Globus pallidus (tissue), 1 donor: ENCODE measurements around the gene TTC28.
"Not testable (repeated sequence)": the region's sequence is repeated elsewhere in the genome, so short reads cannot be mapped to it uniquely, and the experiment has no call there.

Experiments
- DNase-seq: peaks from one replicate; pipeline ENCODE4 v3.0.0-alpha.2; 2015; ENCODE audit warnings: low spot score

The TTC28 gene

DNA sequence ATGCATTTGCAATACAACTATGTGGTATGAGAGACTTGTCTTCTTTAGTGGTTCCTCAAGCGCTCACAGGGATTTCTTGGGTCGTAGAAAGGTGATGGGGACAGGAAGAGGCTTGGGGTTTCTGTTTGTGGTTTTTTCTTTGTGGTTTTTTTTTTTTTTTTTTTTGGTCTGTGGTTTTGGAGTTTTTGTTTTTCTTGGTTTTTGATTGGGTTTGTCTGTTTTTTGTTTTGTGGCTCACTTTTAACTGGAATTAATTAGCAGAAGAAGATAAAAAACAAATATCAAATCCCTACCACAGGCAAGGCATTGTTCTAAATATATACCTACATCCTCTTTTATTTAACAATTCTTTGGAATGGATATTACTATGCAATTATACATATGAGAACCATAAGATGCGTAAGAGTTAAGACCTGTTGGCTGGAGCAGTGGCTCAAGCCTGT, 5.5 kb downstream of the TTC28 start:
- DNase-seq: no peak

DNA sequence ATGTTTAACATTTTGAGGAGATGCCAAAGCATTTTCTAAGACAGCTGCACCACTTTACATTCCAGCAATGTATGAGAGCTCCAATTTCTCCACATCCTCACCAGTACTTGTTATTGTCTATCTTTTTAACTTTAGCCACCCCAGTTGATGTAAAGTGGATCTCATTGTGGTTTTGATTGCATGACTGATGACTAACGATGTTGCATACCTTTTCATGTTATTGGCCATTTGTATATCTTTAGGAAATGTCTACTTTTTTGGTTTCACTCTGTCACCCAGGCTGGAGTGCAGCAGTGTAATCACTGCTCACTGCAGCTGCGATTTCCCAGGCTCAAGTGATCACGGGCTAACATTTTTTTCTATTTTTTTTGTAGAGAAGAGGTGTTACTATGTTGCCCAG, 8.9 kb downstream of the TTC28 start:
- no peak for DNase-seq

- no peak for DNase-seq
These were observed 9.5 kb downstream of the TTC28 start for GRCh38 chr22:28670161-28670560.

GRCh38 chr22:28669387-28669786, 10.3 kb downstream of the TTC28 start:
- DNase-seq: no peak

DNA sequence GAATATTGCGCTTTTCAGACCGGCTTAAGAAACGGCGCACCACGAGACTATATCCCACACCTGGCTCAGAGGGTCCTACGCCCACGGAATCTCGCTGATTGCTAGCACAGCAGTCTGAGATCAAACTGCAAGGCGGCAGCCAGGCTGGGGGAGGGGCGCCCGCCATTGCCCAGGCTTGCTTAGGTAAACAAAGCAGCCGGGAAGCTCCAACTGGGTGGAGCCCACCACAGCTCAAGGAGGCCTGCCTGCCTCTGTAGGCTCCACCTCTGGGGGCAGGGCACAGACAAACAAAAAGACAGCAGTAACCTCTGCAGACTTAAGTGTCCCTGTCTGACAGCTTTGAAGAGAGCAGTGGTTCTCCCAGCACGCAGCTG, 16.1 kb downstream of the TTC28 start:
- not testable (repeated sequence) for DNase-seq

GRCh38 chr22:28658448-28658847, 21.2 kb downstream of the TTC28 start:
- no peak for DNase-seq

GRCh38 chr22:28656181-28656580, 23.5 kb downstream of the TTC28 start:
- DNase-seq: no peak

- no peak for DNase-seq
These were observed 29.2 kb downstream of the TTC28 start for GRCh38 chr22:28650463-28650862.

DNA sequence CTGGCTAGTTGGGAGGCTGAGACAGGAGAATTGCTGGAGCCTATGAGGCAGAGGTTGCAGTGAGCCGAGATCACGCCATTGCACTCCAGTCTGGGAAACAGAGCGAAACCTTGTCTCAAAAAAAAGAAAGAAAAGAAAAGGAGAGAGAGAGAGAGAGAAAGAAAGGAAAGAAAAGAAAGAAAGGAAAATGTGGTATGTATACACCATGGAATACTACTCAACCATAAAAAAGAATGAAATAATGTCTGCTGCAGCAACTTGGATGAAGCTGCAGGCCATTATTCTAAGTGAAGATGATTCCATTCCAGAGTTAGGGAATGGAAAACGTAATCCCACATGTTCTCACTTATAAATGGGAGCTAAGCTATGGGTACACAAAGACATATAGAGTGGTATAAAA, 30.8 kb downstream of the TTC28 start:
- no peak for DNase-seq

DNA sequence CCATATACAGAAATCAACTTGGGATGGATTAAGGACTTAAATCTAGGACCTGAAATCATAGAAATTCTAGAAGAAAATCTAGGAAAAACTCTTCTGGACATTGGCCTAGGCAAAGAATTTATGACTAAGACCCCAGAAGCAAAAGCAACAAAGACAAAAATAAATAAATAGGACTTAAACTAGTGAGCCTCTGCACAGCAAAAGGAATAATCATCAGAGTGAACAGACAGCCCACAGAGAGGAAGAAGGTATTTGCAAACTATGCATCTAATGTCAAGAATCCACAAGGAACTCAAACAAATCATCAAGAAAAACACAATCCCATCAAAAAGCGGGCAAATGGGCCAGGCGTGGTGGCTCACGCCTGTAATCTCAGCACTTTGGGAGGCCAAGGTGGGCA, 32.4 kb downstream of the TTC28 start:
- DNase-seq: no peak

- no peak for DNase-seq
These were observed 40.3 kb downstream of the TTC28 start for GRCh38 chr22:28639321-28639720.

DNA sequence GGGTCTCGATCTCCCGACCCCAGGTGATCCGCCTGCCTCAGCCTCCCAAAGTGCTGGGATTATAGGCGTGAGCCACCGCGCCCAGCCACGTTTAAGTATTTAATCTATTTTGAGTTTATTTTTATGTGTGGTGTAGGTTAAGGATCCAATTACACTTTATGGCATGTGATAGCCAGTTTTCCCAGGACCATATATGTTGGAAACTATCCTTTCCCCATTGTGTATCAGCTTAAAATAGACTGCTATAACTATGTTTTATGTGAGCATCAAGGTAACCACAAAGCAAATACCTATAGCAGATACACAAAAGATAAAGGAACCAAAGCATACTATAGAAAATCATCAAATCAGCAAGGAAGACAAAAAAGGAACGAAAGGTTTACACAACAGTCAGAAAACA, 42.4 kb downstream of the TTC28 start:
- DNase-seq: no peak

DNA sequence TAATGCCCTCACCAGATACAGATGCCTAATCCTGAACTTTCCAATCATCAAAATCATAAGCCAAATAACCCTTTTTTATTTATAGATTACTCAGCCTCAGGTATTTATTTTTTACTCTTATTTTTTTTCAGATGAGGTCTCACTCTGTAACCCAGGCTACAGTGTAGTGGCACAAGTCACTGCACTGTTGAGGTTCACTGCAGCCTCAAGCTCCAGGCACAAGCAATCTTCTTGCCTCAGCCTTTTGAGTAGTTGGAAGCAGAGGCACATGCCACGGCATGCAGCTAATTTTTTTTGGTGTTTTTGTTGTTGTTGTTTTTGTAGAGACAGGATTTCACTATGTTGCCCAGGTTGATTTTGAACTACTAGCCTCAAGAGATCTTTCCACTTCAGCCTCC, 49.5 kb downstream of the TTC28 start:
- DNase-seq: no peak

GRCh38 chr22:28629420-28630176, 50.0 kb downstream of the TTC28 start:
- DNase-seq: no peak

- DNase-seq: no peak
These were observed 50.9 kb downstream of the TTC28 start for GRCh38 chr22:28628766-28629165.

- no peak for DNase-seq
These were observed 51.8 kb downstream of the TTC28 start for GRCh38 chr22:28627791-28628190.

DNA sequence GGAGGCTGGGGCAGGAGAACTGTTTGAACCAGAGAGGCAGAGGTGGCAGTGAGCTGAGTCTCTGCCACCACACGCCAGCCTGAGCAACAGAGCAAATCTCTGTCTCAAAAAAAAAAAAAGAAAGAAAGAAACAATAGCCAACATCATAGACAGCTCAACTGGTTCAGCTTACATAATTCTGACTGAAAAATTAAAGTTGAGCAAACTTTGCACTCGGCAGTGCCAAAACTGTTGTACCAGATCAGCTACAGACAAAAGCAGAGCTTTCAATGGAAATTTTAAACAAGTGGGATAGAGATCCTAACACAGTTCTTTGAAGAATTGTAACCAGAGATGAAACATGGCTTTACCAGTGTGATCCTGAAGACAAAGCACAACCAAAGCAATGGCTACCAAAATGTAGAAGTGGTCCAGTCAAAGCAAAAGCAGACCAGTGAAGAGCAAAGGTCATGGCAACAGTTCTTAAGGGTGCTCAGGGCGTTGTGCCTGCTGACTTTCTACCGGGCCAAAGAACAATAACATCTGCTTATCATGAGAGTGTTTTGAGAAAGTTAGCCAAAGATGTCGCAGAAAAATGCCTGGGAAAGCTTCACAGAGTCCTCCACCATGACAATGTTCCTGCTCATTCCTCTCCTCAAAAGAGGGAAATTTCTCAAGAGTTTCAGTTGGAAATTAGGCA, 59.3 kb downstream of the TTC28 start:
- DNase-seq: no peak

GRCh38 chr22:28619236-28619635, 60.4 kb downstream of the TTC28 start:
- DNase-seq: no peak

DNA sequence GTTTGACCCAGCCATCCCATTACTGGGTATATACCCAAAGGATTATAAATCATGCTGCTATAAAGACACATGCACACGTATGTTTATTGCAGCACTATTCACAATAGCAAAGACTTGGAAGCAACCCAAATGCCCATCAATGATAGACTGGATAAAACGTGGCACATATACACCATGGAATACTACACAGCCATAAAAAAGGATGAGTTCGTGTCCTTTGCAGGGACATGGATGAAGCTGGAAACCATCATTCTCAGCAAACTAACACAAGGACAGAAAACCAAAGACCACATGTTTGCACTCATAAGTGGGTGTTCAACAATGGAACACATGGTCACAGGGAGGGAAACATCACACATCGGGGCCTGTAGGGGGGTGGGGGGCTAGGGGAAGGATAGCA, 64.2 kb downstream of the TTC28 start:
- not testable (repeated sequence) for DNase-seq

- DNase-seq: no peak
These were observed 69.7 kb downstream of the TTC28 start for GRCh38 chr22:28609921-28610320.

DNA sequence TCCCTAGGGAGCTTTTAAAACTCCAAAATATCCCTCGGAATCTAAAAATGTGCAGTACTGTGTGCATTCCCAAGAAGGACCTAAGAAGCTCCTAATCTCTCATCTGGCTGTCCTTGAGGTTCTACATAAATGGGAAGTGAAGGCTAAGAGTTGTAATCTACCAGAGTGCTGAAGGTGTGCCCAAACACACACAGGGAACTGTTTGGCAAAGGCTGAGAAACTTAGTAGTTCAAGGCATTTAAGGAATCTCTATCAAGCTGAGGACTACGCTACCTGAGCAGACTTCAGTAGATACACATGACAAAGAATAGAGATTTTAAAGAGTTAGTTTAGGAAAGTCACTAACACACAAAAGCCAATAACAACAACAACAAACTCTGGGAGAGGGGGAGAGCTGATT, 71.1 kb downstream of the TTC28 start:
- DNase-seq: no peak

GRCh38 chr22:28607795-28608194, 71.8 kb downstream of the TTC28 start:
- no peak for DNase-seq

GRCh38 chr22:28604966-28605761, 74.5 kb downstream of the TTC28 start:
- DNase-seq: no peak
